DMS153 treated with DMSO at 0.1 percent for 48 hours (cell line): ENCODE measurements around the gene KCNS1.
A peak's percentile ranks its signal among the peaks of the same experiment; 100 is the strongest.

Experiments used
- DNase-seq: peaks from one replicate; lab custom pipeline; 2025; ENCODE audit not compliant: unreplicated experiment; lab: John Stamatoyannopoulos, UW

KCNS1 gene

DNA sequence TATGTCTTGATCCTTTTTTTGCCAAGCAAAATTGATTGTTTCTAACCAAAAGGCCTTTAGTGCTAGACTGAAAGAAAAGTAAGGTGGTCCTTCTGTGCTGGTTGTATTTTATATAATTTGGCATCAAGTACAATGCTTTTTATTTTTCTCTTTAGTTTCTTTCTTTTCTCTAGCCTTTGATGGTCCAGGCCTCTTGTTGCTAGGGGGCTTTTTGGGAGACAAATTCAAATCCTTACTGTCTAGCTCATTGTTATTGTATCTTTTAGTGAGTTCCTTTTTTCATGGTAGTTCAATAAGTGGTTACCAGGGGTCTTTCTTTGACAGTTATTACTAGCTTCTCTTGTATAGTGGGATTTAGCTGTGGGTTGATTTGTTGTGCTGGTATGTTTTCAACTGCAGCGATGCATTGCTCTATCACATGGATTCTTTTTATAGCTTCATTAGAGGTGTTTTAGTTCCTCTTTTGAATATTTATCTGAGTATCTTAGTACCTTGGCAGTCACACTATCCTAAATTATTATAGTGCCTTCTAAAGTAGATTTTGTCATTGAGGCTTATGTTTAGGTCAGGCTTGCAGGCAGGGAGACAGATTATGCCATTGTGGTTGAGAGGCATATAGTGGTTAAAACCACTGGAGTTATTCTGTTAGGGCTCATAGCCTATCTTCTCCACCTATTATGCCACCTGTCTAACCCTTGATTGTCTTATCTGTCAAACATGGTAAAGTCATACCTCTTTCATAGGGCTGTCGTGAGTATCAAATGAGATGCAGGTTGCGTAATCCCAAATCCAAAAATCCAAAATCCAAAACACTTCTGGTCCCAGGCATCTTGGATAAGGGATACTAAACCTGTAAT is 49.5 kb downstream of the KCNS1 start:
- no peak for DNase-seq

DNA sequence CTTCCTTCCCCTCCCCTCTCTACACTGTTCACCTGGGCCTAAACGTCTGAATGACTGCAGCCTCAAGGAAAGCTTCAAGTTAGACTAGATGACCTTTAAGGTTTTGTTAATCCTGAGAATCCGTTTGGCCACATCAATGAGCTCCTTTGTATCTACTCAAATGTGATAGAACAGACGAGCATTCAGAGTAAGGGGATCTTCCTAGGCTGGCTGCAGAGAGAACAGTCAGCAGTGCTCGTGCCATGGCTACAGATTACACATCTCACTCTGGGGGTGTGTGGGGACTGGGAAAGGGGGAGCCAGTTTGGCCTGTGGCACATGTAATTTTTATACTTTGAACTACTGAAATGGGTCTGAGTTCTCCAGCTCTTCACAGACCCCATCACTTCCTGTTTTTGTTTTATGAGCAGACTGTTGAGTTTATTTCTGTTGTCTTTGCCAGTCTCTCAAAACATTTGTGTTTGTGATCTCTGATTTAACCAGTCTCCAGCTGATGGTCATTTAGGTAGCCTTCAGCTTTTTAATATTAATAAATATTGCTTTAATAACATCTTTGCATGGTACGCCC is 50.9 kb downstream of the KCNS1 start:
- DNase-seq = no peak

DNA sequence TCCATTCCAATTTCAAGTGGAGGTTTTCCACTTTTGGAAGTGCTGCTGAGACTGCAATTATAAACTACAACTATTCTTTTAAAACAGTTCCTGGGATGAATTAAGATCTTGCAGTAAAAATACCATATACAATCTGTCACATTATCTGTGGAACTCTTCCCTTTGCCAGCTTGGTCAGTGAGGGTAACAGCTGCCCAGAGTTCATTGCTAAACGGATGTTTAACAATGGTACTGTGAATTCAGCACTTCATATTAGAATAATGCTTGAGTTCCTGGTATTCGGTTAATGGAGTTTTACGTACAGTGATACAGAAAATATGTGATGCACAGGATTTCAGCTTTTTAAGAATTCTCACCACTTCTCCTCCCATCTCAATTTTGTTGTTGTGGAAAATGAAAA is 51.5 kb downstream of the KCNS1 start:
- no peak for DNase-seq

DNA sequence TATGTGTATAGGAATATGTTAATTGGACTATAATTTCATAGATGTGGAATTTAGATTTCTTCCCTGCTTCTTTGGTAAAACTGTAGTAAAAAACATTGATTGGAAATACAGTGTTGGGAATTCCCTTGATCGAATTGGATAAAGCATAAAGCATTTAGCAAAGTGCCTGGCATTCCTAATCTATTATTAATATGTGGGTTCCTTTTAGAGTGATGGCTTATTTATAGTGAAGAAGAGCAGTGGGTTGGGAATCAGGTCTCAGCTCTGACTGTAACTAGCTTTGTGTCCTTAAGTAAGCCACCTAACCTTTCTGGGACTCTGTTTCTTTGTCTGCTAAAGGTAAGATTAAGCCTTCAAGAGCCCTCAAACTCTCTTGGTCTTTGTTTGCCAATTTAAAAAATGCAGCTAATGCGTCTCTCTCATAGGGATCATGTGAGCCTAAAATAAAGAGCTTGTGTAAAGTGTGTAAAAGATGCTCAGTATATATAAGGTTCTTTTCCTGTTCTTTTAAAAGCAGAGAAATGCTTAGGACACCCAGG is 53.3 kb downstream of the KCNS1 start:
- no peak for DNase-seq

DNA sequence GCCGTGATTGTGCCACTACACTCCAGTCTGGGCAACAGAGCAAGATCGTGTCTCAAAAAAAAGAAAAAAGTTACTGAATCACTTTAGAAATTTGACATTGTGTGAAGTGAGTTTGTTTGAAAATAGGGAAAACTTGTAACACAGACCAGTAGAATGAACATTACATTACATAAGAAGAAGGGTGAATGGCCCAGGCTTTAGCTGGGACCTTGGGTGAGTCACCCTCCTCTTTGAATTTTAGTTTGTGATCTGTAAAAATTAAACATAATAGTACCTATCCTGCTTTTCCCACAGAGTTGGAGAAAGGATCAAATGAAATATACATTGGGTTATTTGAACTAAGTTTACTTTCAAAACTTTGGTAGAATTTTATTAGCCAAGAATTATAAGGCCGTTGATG is 56.3 kb downstream of the KCNS1 start:
- no peak for DNase-seq

DNA sequence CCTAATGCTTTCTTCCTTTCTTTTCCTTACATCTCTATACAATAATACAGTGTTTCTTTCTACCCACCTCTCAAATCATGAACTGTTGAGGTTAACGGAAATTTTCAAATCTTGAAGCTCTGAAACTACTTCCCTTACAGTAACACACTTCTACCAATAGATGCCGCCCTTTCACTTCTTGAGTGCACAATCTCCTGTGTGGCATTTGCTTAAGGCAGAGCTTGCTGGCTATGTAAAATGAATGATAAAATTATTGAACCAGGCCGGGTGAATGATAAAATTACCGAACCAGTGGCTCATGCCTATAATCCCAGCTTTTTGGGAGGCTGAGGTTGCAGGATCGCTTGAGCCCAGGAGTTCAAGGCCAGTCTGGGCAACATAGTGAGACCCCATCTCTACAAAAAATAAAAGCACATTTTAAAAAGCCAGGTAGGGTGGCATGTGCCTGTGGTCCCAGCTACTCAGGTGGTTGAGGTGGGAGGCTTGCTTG is 56.8 kb downstream of the KCNS1 start:
- DNase-seq = peak; percentile 19

DNA sequence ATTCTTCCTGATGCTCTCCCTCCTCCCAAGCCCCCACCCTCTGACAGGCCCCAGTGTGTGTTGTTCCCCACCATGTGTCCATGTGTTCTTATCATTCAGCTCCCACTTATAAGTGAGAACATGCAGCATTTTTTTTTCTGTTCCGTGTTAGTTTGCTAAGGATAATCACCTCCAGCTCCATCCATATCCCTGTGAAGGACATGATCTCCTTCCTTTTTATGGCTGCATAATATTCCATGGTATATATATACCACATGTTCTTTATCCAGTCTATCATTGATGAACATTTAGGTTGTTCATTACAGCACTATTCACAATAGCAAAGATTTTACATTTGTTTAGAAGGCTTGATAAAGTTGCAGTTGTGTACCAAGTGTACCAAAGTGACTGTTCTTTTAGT is 57.9 kb downstream of the KCNS1 start:
- DNase-seq = no peak
